Measurements from ENCODE around the gene ZSCAN10. TPM values are rescaled to one million over a fixed set of nuclear protein-coding genes. Genes with fewer than 3 reads are reported as not detected.
A peak's percentile ranks its signal among the peaks of the same experiment; 100 is the strongest.

Gene ZSCAN10
- total and polyA plus RNA-seq, 2 of the 13 experiments (the other 11 are each of a cell fraction or from before 2014, with no cell fraction given): not detected

DNA sequence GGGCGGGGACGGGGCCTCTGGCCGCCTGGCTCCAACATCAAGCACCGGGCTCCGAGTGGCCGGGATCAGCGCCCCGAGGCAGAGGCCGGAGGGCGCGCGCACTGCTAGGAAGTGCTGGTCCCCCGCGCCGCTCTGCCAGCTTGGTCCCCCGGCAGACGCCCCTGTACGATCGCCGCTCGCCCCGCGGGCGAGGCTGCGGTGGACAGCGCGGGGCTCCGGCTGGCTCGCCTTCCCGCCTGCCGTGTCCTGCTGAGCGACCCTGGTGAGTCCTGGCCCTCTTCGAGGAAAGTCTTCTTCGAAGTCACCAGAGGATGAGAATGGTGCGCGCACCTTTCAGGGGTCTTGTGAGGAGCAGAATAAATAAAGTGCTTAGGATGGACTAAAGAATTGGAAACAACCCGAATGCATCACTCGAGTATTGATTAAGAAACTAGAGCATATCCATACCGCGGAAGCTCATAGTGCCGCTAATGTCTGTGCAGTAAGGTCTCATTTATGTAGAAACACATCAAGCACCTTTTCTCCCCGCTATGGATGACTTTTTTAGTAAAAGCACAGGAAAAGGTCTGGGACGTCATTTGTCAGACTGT is 36.1 kb upstream of the ZSCAN10 start (continued):
- TF ChIP-seq HNF1A (IDR thresholded peaks at IDR 0.05; ENCODE audit: low read depth) (no peak), HNF1A (CRISPR knock-in tag; IDR thresholded peaks at IDR 0.05; ENCODE audit: borderline replicate concordance) (0 out of 2 replicates have a peak, but pooled peaks have one; percentile 19), RBFOX2 (IDR thresholded peaks at IDR 0.05; ENCODE audit: low read depth, low read length) (peak; percentile 80), NKX3-1 (CRISPR knock-in tag; IDR thresholded peaks at IDR 0.05) (peak; percentile 43; the same call in 1 of the 2 replicates), ZNF256 (CRISPR knock-in tag; conservative IDR thresholded peaks at IDR 0.05) (peak; percentile 52; the same call in 1 of the 2 replicates), TCF12 (IDR thresholded peaks at IDR 0.05) (no peak), TCF12 (CRISPR knock-in tag; IDR thresholded peaks at IDR 0.05) (no peak), KDM5A (IDR thresholded peaks at IDR 0.05; ENCODE audit: borderline replicate concordance, low read length) (no peak), FLYWCH1 (CRISPR knock-in tag; IDR thresholded peaks at IDR 0.05) (0 out of 2 replicates have a peak, but pooled peaks have one; percentile 26), HOXD1 (CRISPR knock-in tag; IDR thresholded peaks at IDR 0.05) (0 out of 2 replicates have a peak, but pooled peaks have one; percentile 30), ATF4 (CRISPR knock-in tag; IDR thresholded peaks at IDR 0.05) (no peak), GFI1 (CRISPR knock-in tag; IDR thresholded peaks at IDR 0.05; ENCODE audit: borderline replicate concordance) (peak; percentile 26; the same call in 1 of the 2 replicates), HOXA3 (CRISPR knock-in tag; IDR thresholded peaks at IDR 0.05) (0 out of 2 replicates have a peak, but pooled peaks have one; percentile 48), ZNF274 (CRISPR knock-in tag; IDR thresholded peaks at IDR 0.05) (peak; percentile 84), SALL2 (CRISPR knock-in tag; IDR thresholded peaks at IDR 0.05) (no peak), SAFB2 (CRISPR knock-in tag; IDR thresholded peaks at IDR 0.05; ENCODE audit: borderline replicate concordance, low read depth) (peak; percentile 55; the same call in 1 of the 2 replicates), THAP8 (CRISPR knock-in tag; IDR thresholded peaks at IDR 0.05; ENCODE audit: borderline replicate concordance) (no peak), TBP (CRISPR knock-in tag; IDR thresholded peaks at IDR 0.05) (0 out of 2 replicates have a peak, but pooled peaks have one; percentile 76), MED1 (CRISPR knock-in tag; IDR thresholded peaks at IDR 0.05) (peak; percentile 46; the same call in 1 of the 2 replicates)
- TF ChIP-seq, protein P1, sequence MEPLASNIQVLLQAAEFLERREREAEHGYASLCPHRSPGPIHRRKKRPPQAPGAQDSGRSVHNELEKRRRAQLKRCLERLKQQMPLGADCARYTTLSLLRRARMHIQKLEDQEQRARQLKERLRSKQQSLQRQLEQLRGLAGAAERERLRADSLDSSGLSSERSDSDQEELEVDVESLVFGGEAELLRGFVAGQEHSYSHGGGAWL (CRISPR knock-in tag; IDR thresholded peaks at IDR 0.05): no peak; the same call in 1 of the 2 replicates
- TF ChIP-seq, protein P2, sequence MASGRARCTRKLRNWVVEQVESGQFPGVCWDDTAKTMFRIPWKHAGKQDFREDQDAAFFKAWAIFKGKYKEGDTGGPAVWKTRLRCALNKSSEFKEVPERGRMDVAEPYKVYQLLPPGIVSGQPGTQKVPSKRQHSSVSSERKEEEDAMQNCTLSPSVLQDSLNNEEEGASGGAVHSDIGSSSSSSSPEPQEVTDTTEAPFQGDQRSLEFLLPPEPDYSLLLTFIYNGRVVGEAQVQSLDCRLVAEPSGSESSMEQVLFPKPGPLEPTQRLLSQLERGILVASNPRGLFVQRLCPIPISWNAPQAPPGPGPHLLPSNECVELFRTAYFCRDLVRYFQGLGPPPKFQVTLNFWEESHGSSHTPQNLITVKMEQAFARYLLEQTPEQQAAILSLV (CRISPR knock-in tag; IDR thresholded peaks at IDR 0.05; ENCODE audit: borderline replicate concordance): no peak
